ENCODE measurements around the gene BHLHE23. TPM values are rescaled to one million over a fixed set of nuclear protein-coding genes. Genes with fewer than 3 reads are reported as not detected.

BHLHE23 gene
- total RNA-seq, 6 experiments from 2014 or later = not detected

DNA sequence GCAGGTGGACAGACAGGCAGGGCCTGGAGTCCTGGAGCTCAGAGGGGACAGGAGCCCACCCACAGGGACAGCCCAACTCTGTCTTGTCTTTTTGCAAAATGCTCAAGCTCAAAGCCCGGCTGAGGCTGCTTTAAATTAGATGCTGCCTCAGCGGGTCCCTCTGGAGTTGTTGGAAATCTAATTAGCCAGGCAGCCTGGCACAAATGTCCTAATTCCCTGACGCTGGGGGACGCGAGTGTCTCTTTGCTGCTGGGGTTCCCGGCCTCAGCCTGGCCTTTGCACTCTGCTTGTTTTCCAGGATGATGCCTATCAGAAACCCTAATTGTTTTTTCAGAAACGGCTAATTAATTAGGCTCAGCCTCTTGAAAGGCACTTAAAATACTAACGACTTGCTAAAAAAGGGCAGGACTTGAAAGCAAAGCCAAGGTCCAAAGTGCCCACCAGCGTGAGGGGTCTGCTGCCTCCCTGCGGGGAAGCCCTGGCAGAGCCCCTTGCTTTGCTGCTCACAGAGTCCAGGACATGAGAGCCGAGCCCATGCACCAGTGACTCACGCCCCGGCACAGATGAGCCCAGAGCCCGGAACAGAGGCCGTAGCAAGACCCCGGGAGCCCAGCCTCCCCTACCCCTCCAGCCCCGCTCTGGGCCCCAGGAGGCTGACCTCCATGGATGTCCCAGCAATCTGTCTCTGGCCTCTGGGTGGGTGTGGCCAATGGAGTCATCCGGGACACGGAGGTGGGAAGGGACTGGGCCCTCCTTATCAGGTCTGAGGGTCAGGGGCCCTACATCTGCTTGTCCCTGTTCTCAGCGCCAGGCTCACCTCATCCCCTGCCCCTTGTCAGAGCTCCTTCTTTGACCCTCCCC is 46.0 kb upstream of the BHLHE23 start:
- DNase-seq = no peak
- H3K4me3 Mint-ChIP-seq = no peak overlapping the region
- peaks cover 32% of the 10 kb centered on the region for H3K27me3 Mint-ChIP-seq (ENCODE audit: insufficient read depth)
- H3K36me3 Mint-ChIP-seq (ENCODE audit: low read depth) = no peaks in the 10 kb centered on the region
- no peaks in the 10 kb centered on the region for H3K4me1 Mint-ChIP-seq (ENCODE audit: low read depth)
- TF ChIP-seq, protein P1, sequence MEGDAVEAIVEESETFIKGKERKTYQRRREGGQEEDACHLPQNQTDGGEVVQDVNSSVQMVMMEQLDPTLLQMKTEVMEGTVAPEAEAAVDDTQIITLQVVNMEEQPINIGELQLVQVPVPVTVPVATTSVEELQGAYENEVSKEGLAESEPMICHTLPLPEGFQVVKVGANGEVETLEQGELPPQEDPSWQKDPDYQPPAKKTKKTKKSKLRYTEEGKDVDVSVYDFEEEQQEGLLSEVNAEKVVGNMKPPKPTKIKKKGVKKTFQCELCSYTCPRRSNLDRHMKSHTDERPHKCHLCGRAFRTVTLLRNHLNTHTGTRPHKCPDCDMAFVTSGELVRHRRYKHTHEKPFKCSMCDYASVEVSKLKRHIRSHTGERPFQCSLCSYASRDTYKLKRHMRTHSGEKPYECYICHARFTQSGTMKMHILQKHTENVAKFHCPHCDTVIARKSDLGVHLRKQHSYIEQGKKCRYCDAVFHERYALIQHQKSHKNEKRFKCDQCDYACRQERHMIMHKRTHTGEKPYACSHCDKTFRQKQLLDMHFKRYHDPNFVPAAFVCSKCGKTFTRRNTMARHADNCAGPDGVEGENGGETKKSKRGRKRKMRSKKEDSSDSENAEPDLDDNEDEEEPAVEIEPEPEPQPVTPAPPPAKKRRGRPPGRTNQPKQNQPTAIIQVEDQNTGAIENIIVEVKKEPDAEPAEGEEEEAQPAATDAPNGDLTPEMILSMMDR (IDR thresholded peaks at IDR 0.05) = no peak
- H3K27ac Mint-ChIP-seq = no peak overlapping the region
- peaks cover 14% of the 10 kb centered on the region for H3K9me3 Mint-ChIP-seq

- Mint-ChIP-seq H3K4me3 (no peak overlapping the region), H3K9me3 (peaks cover 17% of the 10 kb centered on the region), H3K36me3 (ENCODE audit: low read depth) (no peaks in the 10 kb centered on the region), H3K27me3 (ENCODE audit: insufficient read depth) (peaks cover 35% of the 10 kb centered on the region), H3K27ac (no peak overlapping the region), H3K4me1 (ENCODE audit: low read depth) (no peaks in the 10 kb centered on the region)
- TF ChIP-seq, protein P1 (IDR thresholded peaks at IDR 0.05) = no peak
- no peak for DNase-seq
These were observed 45.1 kb upstream of the BHLHE23 start for GRCh38 chr20:63051911-63052310.

GRCh38 chr20:63051186-63051860 is 44.6 kb upstream of the BHLHE23 start:
- no peak overlapping the region for H3K27ac Mint-ChIP-seq
- peaks cover 39% of the 10 kb centered on the region for H3K27me3 Mint-ChIP-seq (ENCODE audit: insufficient read depth)
- H3K4me1 Mint-ChIP-seq (ENCODE audit: low read depth) = no peaks in the 10 kb centered on the region
- no peaks in the 10 kb centered on the region for H3K36me3 Mint-ChIP-seq (ENCODE audit: low read depth)
- DNase-seq = no peak
- peaks cover 17% of the 10 kb centered on the region for H3K9me3 Mint-ChIP-seq
- H3K4me3 Mint-ChIP-seq = no peak overlapping the region
- TF ChIP-seq, protein P1 (IDR thresholded peaks at IDR 0.05) = no peak

DNA sequence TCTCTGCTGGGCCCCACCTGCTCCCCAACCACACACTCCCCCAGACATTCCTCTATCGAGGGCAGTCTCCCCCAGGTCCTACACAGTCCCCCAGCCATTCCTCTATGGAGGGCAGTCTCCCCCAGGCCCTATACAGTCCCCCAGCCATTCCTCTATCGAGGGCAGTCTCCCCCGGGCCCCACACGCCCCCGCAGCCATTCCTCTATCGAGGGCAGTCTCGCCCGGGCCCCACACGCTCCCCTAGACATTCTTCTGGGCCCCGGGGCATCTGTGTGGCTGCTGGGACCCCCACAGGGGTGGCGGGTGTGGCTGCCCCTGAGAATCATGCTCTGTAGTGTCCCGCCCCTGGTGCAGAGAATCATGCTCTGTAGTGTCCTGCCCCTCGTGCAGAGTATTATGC is 43.6 kb upstream of the BHLHE23 start:
- no peak for DNase-seq
- H3K27me3 Mint-ChIP-seq (ENCODE audit: insufficient read depth) = peaks cover 46% of the 10 kb centered on the region
- H3K36me3 Mint-ChIP-seq (ENCODE audit: low read depth) = no peaks in the 10 kb centered on the region
- H3K4me1 Mint-ChIP-seq (ENCODE audit: low read depth) = no peaks in the 10 kb centered on the region
- TF ChIP-seq, protein P1 (IDR thresholded peaks at IDR 0.05) = no peak
- H3K27ac Mint-ChIP-seq = no peak overlapping the region
- peaks cover 17% of the 10 kb centered on the region for H3K9me3 Mint-ChIP-seq
- H3K4me3 Mint-ChIP-seq = no peak overlapping the region

DNA sequence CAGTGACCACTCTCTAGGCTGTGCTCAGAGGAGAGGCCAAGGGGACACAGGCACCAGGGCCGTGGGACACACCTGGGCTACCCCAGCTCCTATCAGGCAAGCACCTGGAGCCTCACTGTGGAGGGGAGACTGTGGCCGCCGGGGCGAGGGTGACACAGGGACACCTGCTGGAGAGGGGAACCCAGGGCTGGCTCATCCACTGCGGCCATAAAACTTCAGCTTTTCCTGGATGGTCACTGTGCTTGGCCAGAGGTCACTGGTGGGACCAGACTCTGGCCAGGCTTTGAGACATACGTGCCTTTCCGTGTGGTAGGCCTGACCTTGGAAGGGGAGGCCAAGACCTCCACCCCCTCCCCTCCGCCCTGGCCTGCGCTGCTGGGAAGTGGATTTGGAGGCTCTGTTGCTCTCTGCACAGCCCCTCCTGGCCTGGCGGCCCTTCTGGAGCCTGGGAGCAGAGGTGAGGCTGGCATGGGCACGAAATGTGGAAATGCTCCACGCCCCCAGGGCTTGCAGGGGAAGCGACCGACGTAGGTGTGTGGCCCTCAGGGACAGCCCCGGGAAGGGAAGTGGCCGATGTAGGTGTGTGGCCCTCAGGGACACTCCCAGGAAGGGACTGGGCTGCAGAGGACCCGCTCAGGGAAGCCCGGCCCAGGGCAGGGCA is 42.9 kb upstream of the BHLHE23 start:
- peaks cover 50% of the 10 kb centered on the region for H3K27me3 Mint-ChIP-seq (ENCODE audit: insufficient read depth)
- TF ChIP-seq, protein P1 (IDR thresholded peaks at IDR 0.05) = no peak
- H3K9me3 Mint-ChIP-seq = peaks cover 17% of the 10 kb centered on the region
- H3K27ac Mint-ChIP-seq = no peak overlapping the region
- DNase-seq = no peak
- no peaks in the 10 kb centered on the region for H3K36me3 Mint-ChIP-seq (ENCODE audit: low read depth)
- no peak overlapping the region for H3K4me3 Mint-ChIP-seq
- H3K4me1 Mint-ChIP-seq (ENCODE audit: low read depth) = no peaks in the 10 kb centered on the region

Measured in HFFc6 (cell line).